GM21737 (cell line): ENCODE results near the gene NEUROG2.

ENCODE experiments used
- ATAC-seq: cut with Tn5 transposase; IDR thresholded peaks from one replicate; pipeline ENCODE4 v1.9.1; 2021; ENCODE audit warnings: mild to moderate bottlenecking, moderate library complexity; ENCODE audit not compliant: unreplicated experiment

The NEUROG2 gene

GRCh38 chr4:112521123-112522023, 5.4 kb upstream of the NEUROG2 start:
- no peak for ATAC-seq

- ATAC-seq, result no peak
Observed at GRCh38 chr4:112520598-112521122, 4.7 kb upstream of the NEUROG2 start.

GRCh38 chr4:112519689-112520597, 4.0 kb upstream of the NEUROG2 start:
- ATAC-seq, result no peak

GRCh38 chr4:112518675-112519074, 2.7 kb upstream of the NEUROG2 start:
- ATAC-seq, result no peak

- no peak for ATAC-seq
Observed at GRCh38 chr4:112517911-112518310, 1.9 kb upstream of the NEUROG2 start.

- ATAC-seq, result peak; percentile 31
Observed at GRCh38 chr4:112517067-112517634, 1.2 kb upstream of the NEUROG2 start.

- peak; percentile 37 for ATAC-seq
Observed at GRCh38 chr4:112516471-112517066, 589 bp upstream of the NEUROG2 start.

GRCh38 chr4:112515198-112516065, 548 bp downstream of the NEUROG2 start:
- peak; percentile 29 for ATAC-seq

GRCh38 chr4:112514647-112515197, 1.3 kb downstream of the NEUROG2 start:
- peak; percentile 11 for ATAC-seq

- no peak for ATAC-seq
Observed at GRCh38 chr4:112513971-112514646, 1.9 kb downstream of the NEUROG2 start.

GRCh38 chr4:112511803-112512118, 4.2 kb downstream of the NEUROG2 start:
- no peak for ATAC-seq

- ATAC-seq, result no peak
Observed at GRCh38 chr4:112511093-112511802, 4.7 kb downstream of the NEUROG2 start.

GRCh38 chr4:112510291-112511092, 5.5 kb downstream of the NEUROG2 start:
- ATAC-seq, result no peak

- no peak for ATAC-seq
Observed at GRCh38 chr4:112509243-112510141, 6.5 kb downstream of the NEUROG2 start.

- ATAC-seq, result no peak
Observed at GRCh38 chr4:112508356-112508755, 7.6 kb downstream of the NEUROG2 start.

GRCh38 chr4:112504807-112505206, 11.2 kb downstream of the NEUROG2 start:
- no peak for ATAC-seq

GRCh38 chr4:112502871-112503270, 13.1 kb downstream of the NEUROG2 start:
- no peak for ATAC-seq
